PC-3 (cell line): ENCODE results near the gene ITGAL. TPM values are rescaled to one million over a fixed set of nuclear protein-coding genes. Genes with fewer than 3 reads are reported as not detected.

Source experiments
- ATAC-seq: fragments of 200-7000 bp; cut with Tn5 transposase; 2 replicates; pipeline ENCODE4 v1.9.1; 2020; ENCODE audit warnings: mild to moderate bottlenecking, moderate library complexity
- BruUV-seq: library from RNA; stranded (reverse); fragments of 400-500 nt; replicated peaks from 2 replicates; lab custom pipeline; 2021; lab: Mats Ljungman, UMichigan
- CTCF ChIA-PET: fragments of 300-600 bp; sonication (Branson Sonifier 250); formaldehyde crosslinking; loops from one replicate; lab custom pipeline; 2022; ENCODE audit warnings: antibody characterized with exemption; lab: Charles Lee
- POLR2A ChIA-PET: fragments of 300-600 bp; sonication (Branson Sonifier 250); formaldehyde crosslinking; loops from one replicate; lab custom pipeline; 2022; ENCODE audit warnings: antibody characterized with exemption; ENCODE audit not compliant: unreplicated experiment; lab: Charles Lee
- DNase-seq: peaks from one replicate; pipeline ENCODE4 v3.0.0-alpha.2; 2015
- H2AFZ ChIP-seq: fragments of 300-600 bp; sonication (generic); 2 replicates; pipeline ENCODE4 v1.6.0; 2016; ENCODE audit warnings: antibody characterized with exemption, low read length
- H3F3A ChIP-seq: fragments of 300-600 bp; sonication (generic); one replicate; pipeline ENCODE4 v1.6.0; 2017; ENCODE audit warnings: antibody characterized with exemption, low read length, control low read depth, mild to moderate bottlenecking; ENCODE audit not compliant: unreplicated experiment
- H3K27ac ChIP-seq: fragments of 300-600 bp; sonication (generic); 2 replicates; pipeline ENCODE4 v1.5.1; 2016; ENCODE audit warnings: mild to moderate bottlenecking, low read length
- H3K27me3 ChIP-seq: fragments of 300-600 bp; sonication (generic); 2 replicates; pipeline ENCODE4 v1.6.1; 2016; ENCODE audit warnings: low read length, mixed read lengths
- H3K36me3 ChIP-seq: fragments of 300-600 bp; sonication (generic); 2 replicates; pipeline ENCODE4 v1.6.1; 2016; ENCODE audit warnings: low read depth, mixed run types, low read length, mixed read lengths
- H3K4me1 ChIP-seq: fragments of 300-600 bp; sonication (generic); 2 replicates; pipeline ENCODE4 v1.5.1; 2016; ENCODE audit warnings: low read length; ENCODE audit not compliant: insufficient read depth
- H3K4me2 ChIP-seq: fragments of 300-600 bp; sonication (generic); 2 replicates; pipeline ENCODE4 v1.6.0; 2016; ENCODE audit warnings: low read length
- H3K4me3 ChIP-seq: fragments of 300-600 bp; sonication (generic); 2 replicates; pipeline ENCODE4 v1.5.1; 2016; ENCODE audit warnings: mild to moderate bottlenecking, low read length, mixed read lengths
- H3K79me2 ChIP-seq: fragments of 300-600 bp; sonication (generic); 2 replicates; pipeline ENCODE4 v1.6.1; 2017; ENCODE audit warnings: low read length, mixed read lengths
- H3K9ac ChIP-seq: fragments of 300-600 bp; sonication (generic); 2 replicates; pipeline ENCODE4 v1.6.0; 2016; ENCODE audit warnings: mild to moderate bottlenecking, low read length
- H3K9me2 ChIP-seq: fragments of 300-600 bp; sonication (generic); replicated peaks from 2 replicates; pipeline ENCODE4 v1.6.1; 2016; ENCODE audit warnings: mixed run types, low read length, mixed read lengths
- H3K9me3 ChIP-seq: fragments of 300-600 bp; sonication (generic); 2 replicates; pipeline ENCODE4 v1.6.1; 2016; ENCODE audit warnings: low read length, mixed read lengths
- H4K20me1 ChIP-seq: fragments of 300-600 bp; sonication (generic); 2 replicates; pipeline ENCODE4 v1.6.1; 2016; ENCODE audit warnings: low read length, mixed read lengths
- CTCF ChIP-seq: fragments of 300-600 bp; sonication (generic); conservative IDR thresholded peaks from 2 replicates; pipeline ENCODE4 v1.5.1; 2017; ENCODE audit warnings: antibody characterized with exemption, low read depth, mild to moderate bottlenecking, low read length
- EZH2 ChIP-seq: fragments of 300-600 bp; sonication (generic); IDR thresholded peaks from one replicate; pipeline ENCODE4 v1.6.1; 2017; ENCODE audit warnings: antibody characterized with exemption, mild to moderate bottlenecking, low read length; ENCODE audit not compliant: unreplicated experiment
- EZH2phosphoT487 ChIP-seq: fragments of 300-600 bp; sonication (generic); IDR thresholded peaks from 2 replicates; pipeline ENCODE4 v1.6.1; 2018; ENCODE audit warnings: mild to moderate bottlenecking, antibody characterized with exemption, low read length, borderline replicate concordance
- intact Hi-C: fragments of 100-400 bp; cut with micrococcal nuclease; formaldehyde crosslinking; loops from 2 replicates; pipeline ENCODE4 v1.9.0; 2023
- total RNA-seq: library from RNA; depleted of rRNA; stranded (reverse); fragments of >200 nt; gene quantifications from 2 replicates; pipeline ENCODE4 v1.2.3, GENCODE V29; 2014

ITGAL gene
- total RNA-seq, 1 experiment from 2014 or later, result not detected

- CTCF ChIA-PET, result no interaction called here
- ATAC-seq, result no peak
These were observed 37.7 kb upstream of the ITGAL start for GRCh38 chr16:30434852-30435251.

GRCh38 chr16:30437511-30438046, 35.0 kb upstream of the ITGAL start:
- H3K4me3 ChIP-seq, result no peak overlapping the region
- no peaks in the 10 kb centered on the region for H3K9me2 ChIP-seq
- ChIA-PET POLR2A (interaction anchor here (0.6 kb wide), 1 partner anchor 114 kb away, joined by 11 read pairs; no protein-coding TSS in a partner anchor), CTCF (no interaction called here)
- no peaks in the 10 kb centered on the region for H3K36me3 ChIP-seq
- no peak overlapping the region for H3K4me2 ChIP-seq
- intact Hi-C loops, result no loop called here
- peaks cover 3% of the 10 kb centered on the region; the same call in 1 of the 2 replicates for H3K4me1 ChIP-seq
- no peaks in the 10 kb centered on the region for H3K9me3 ChIP-seq
- no peak overlapping the region for H2AFZ ChIP-seq
- TF ChIP-seq CTCF (no peak), EZH2 (no peak), EZH2phosphoT487 (no peak)
- no peaks in the 10 kb centered on the region for H4K20me1 ChIP-seq
- H3K9ac ChIP-seq, result no peak overlapping the region
- no TSS peak for BruUV-seq
- H3K79me2 ChIP-seq, result no peaks in the 10 kb centered on the region
- peak; percentile 84 for ATAC-seq
- DNase-seq, result peak; percentile 56
- no peaks in the 10 kb centered on the region for H3K27me3 ChIP-seq
- no peaks in the 10 kb centered on the region for H3F3A ChIP-seq
- H3K27ac ChIP-seq, result 0 out of 2 replicates have a peak overlapping the region, but pooled peaks have one; percentile 22

More at GRCh38 chr16:30434852-30435251, 37.7 kb upstream of the ITGAL start:
- no peak overlapping the region for H2AFZ ChIP-seq
- H3K27me3 ChIP-seq, result no peaks in the 10 kb centered on the region
- no peak overlapping the region for H3K4me3 ChIP-seq
- no peak overlapping the region for H3K9ac ChIP-seq
- no peaks in the 10 kb centered on the region for H3K36me3 ChIP-seq
- BruUV-seq, result no TSS peak
- no peaks in the 10 kb centered on the region; the same call in 1 of the 2 replicates for H3K79me2 ChIP-seq
- TF ChIP-seq EZH2phosphoT487, result no peak
- DNase-seq, result no peak
- H3K9me3 ChIP-seq, result no peaks in the 10 kb centered on the region
- no peaks in the 10 kb centered on the region for H3K9me2 ChIP-seq
- H3K4me2 ChIP-seq, result no peak overlapping the region
- H4K20me1 ChIP-seq, result no peaks in the 10 kb centered on the region
- H3K4me1 ChIP-seq, result peaks cover 9% of the 10 kb centered on the region; the same call in 1 of the 2 replicates
- H3K27ac ChIP-seq, result no peak overlapping the region
- H3F3A ChIP-seq, result no peaks in the 10 kb centered on the region
- POLR2A ChIA-PET, result no interaction called here
- intact Hi-C loops, result loop anchor here (5.0 kb wide), 1 partner anchor 202 kb away; no protein-coding TSS in a partner anchor

GRCh38 chr16:30438835-30439234, 33.7 kb upstream of the ITGAL start:
- DNase-seq, result no peak
- no peaks in the 10 kb centered on the region for H4K20me1 ChIP-seq
- H3K27ac ChIP-seq, result no peak overlapping the region
- no peak overlapping the region for H3K9ac ChIP-seq
- BruUV-seq, result no TSS peak
- H3K4me1 ChIP-seq, result peaks cover 5% of the 10 kb centered on the region; the same call in 1 of the 2 replicates
- ATAC-seq, result no peak
- ChIA-PET CTCF (no interaction called here), POLR2A (no interaction called here)
- no peaks in the 10 kb centered on the region for H3K36me3 ChIP-seq
- H3K9me2 ChIP-seq, result no peaks in the 10 kb centered on the region
- peaks cover 6% of the 10 kb centered on the region; the same call in 1 of the 2 replicates for H3K79me2 ChIP-seq
- H3K4me3 ChIP-seq, result no peak overlapping the region
- TF ChIP-seq EZH2 (no peak), CTCF (no peak), EZH2phosphoT487 (no peak)
- intact Hi-C loops, result no loop called here
- no peaks in the 10 kb centered on the region for H3F3A ChIP-seq
- H3K4me2 ChIP-seq, result no peak overlapping the region
- no peaks in the 10 kb centered on the region for H3K27me3 ChIP-seq
- H3K9me3 ChIP-seq, result no peaks in the 10 kb centered on the region
- H2AFZ ChIP-seq, result no peak overlapping the region
